ENCODE measurements around the gene ELAC2.
A peak's percentile ranks its signal among the peaks of the same experiment; 100 is the strongest.
"Not testable (repeated sequence)": the region's sequence is repeated elsewhere in the genome, so short reads cannot be mapped to it uniquely, and the experiment has no call there.

ELAC2 gene

DNA sequence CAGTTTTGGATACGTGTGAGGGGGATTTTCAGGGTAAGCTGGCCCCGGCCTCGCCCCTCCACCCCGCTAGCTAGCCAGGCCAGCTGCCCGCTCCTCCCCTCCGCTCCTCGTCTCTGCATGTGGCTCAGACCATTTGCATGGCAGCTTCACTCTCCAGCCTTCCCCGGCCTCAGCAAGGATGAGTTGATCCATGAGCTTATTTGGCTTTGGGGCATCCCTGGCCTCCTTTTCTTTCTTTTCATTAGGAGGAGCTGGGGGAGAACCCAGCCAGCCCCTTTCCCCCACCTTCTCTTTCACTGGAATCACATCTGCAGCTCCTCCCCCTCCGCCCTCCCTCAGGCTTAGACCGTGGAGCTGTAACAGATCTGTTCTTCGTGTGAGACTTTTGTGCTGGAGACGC is 30.7 kb downstream of the ELAC2 start:
- no peak for DNase-seq

DNA sequence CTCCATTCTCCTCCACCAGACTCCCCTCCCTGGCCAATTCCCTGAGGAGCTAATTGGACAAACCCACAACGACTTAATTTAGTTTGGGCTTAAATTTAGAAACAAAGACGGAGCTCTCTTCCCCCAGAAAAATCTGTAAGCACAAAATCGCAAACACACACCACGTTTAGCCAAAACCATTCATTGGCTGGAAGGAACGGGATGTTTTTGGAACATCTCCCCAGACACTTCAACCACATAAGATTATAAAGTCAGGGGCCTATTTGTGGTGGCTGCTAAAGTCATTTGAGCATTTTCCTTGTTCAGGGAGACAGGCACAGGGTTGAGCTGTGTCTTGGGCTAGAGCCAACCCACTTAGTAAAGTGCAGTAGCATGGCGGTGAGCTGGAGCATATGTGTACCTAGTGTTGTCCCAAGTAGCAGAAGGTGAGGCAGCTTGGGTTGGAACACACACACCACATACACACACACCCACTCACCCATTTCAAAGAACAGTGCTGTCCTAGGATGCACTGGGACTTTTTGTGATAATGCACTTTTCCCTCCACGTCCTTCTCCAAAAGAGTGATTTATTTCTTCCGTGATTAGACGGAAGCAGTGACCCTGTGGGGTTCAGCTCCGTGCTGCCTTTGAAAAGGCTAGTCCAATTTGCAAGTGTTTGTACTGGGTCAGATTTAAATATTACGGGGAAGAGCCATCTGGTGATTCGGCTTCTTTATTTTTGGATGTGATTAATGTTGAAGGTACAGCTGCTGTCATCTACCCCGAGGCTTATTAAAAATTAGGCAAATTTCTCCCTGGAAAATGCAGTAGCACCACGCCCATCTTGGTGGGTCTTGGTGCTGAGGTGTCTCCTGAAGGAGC is 32.2 kb downstream of the ELAC2 start:
- DNase-seq: no peak

DNA sequence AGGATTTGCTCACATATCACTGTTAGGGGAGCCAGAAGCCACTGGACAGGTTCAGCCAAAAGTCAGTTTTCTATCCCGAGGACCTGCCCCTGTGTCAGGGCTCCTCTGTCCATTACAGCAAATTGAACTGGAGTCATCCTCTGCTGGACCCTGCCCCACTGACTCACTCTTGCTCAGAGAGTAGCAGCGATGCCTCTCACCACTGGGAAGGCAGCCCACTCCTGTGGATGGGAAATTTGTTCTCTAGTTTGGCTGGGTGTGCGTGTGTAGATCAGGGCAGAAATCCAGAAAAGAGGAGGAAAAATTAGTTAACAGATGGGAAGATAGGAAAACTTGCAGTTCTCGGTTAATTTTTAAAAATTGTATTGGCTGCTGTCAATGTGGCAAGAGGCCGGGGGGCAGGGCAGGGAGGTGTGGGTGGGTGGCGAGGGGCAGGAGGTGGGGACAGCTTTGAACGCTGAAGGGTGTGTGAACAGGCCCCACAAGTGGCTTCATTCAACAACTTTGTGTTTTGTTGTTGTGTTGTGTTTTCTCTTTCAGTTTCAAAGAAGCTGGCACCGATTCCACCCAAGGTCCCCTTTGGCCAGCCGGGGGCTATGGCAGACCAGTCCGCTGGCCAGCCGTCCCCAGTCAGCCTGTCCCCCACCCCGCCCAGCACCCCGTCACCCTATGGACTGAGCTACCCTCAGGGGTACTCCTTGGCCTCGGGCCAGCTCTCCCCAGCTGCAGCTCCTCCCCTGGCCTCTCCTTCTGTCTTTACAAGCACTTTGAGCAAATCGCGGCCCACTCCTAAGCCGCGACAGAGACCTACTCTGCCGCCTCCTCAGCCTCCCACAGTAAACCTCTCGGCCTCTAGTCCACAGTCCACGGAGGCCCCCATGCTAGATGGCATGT is 33.6 kb downstream of the ELAC2 start:
- no peak for DNase-seq

DNA sequence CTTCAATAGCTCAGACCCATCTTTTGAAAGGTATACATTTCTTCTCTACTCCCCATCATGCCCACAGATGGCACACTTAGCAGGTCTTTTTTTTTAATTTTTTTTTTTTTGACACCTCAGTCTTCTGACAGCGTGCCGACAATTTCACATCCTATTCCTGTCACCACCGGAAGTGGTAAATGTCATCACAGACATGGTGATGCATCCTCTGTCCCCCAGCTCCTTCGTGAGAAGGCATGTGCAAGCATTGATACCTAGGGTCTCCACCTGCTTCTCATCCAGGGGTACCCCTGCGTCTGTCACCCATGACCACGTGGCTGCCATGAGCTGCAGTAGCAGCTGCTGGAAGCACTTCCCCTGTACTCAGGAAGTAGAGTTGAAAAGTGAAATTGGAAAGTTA is 35.6 kb downstream of the ELAC2 start:
- peak; percentile 19 to 42 for DNase-seq

DNA sequence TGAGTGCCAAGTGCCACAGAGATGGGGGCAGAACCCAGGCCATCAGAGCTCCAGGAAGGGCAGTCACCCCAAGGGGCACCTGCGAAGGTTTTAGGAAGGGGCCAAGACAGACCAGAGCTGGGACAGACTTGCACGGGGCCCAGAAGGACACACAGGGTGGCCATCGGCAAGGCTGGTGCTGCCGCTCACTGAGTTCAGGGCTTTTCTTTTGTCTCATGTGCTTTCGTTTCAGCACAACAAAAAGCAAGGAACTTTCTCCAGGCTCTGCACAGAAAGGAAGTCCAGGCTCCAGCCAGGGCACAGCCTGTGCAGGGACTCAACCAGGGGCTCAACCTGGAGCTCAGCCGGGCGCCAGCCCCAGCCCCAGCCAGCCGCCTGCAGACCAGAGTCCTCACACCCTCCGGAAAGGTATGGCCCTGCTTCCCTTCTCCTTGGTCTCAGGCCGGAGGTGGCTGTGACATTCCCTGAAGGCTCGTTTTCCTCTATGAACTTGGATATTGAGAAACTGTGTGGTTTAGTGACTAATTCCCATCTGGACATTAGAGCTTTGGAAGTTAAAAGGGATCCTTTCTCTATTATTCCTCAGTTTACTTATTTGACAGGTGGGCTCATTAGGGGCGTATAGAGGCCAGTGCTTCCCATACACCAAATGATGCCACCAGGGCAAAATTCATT is 37.9 kb downstream of the ELAC2 start:
- DNase-seq: no peak

DNA sequence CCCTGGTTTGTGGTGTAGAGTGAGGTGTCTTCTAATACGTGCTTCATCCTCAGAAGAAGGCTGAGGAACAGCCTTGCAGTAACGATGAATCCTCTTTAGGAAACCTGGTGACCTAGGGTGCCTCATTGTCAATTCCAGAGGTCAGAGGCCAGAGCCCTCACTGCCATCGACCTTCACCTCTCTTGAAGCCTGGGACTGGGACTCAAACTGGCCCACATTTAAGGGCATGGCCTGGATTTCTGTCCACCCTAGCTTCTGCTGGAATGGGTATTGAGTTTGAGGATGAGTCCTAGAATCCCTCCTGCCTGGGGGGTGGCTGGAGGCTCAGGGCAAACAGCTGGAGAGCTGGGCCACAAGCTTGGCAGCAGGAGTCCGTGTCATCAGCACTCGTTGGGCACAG is 38.6 kb downstream of the ELAC2 start:
- DNase-seq: no peak

DNA sequence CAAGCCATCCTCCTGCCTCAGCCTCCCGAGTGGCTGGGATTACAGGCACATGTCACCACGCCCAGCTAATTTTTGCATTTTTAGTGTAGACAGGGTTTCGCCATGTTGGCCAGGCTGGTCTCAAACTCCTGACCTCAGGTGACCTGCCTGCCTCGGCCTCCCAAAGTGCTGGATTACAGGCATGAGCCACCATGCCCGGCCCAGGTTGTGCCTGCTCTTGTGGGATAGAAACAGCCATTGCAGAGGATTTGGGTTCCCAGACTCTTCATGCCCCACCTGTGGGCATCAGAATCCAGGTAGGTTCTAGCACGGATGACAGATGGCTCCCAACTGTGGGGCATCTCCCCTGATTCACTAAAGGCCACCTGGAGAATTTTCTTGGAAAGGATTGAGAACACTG is 39.0 kb downstream of the ELAC2 start:
- DNase-seq: not testable (repeated sequence)

DNA sequence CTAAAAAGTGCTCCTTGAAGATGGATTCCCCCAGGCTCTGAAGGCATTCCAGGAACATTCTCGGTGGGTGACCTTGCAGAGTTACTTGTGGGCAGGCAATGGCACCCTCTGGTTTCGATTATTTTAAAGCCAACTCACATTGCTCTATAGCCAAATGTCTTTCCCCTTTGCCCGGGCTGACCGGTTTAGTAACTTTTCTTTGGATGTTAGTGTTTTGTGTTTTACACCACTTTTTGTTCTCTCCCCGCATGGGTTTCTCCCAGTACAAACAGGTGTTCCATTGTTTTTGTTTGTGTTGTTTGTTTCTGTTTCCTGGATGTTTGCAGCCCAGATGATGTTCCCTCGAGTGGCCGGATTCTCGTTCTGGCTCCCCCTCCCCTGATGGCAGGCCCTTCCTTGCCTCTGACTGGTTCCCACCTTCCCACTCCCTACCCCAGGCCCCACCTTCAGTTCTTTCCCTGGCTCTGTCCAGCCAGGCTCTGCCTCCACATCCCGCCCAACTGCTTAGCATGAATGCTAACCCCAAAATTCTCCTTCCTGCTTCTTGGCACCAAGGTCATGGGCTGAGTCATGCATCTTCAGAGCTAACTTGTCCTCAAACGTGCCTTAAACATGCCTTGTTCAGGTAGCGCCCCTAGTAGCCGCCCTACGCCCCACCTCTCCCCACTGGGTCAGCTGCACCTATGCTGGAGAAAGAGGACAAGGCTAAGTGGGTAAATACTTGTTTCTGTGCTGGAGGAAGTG is 40.6 kb downstream of the ELAC2 start:
- DNase-seq: no peak

DNA sequence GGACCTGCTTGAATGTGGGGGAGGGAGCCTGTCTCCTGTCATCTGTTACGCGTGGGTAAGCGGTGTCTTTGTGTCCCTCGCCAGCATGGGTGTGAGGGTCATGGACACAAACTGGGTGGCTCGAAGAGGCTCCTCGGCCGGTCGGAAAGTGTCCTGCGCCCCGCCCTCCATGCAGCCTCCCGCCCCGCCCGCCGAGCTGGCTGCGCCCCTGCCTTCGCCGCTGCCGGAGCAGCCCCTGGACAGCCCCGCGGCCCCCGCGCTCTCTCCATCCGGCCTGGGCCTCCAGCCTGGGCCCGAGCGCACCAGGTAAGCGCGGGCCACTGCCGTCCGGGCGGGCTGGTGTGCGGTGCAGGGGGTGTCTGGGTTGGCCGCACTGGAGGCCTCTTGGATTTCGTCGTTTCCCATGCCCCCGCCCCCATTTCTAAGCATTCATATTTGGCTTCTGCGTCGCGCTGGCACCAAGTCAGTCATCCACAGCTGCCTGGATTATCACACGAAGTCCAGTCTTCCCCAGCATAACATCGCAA is 43.8 kb downstream of the ELAC2 start:
- DNase-seq: no peak

DNA sequence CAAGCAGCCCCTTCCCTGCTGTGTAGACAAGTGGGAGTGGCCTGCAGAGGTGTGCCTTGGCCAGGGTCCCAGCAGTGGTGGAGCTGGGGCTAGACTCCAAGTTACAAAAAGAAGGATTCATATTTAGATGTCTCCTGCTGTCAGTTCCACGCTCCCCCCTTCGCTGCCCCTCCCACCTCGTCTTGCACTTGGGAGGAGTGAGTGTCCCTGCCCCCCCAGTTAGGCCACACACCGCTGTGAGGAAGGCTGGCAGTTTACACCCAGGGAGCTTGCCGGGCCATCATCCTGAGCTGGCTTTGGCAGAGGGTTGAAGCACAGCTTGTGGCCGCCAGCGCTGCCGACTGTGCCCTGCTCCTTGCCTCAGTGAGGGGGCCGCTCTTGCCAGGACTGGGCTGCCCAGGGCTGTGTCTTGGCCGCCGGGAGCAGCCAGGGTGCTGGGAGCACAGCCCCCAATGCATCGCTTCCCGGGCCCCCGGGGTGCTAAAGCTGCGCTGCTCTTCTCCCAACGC is 44.3 kb downstream of the ELAC2 start:
- no peak for DNase-seq

DNA sequence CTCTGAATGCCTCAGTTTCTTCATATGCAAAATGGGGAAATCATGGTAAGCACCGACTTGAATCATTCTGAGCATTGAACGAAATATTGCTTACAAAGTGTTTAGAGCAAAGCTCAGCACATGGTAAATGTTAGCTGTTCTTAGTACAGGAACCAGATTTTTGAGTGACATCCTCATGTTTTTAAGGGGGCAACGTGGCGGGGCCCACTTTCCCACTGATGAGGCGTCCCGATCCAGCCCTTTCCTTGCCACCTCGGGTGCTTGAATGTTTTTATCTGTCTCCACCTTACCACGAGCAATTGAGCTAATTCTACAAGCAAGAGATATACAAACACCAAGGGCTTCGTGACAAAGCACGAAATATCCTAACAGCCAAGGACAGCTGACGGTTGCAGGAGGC is 49.9 kb downstream of the ELAC2 start:
- no peak for DNase-seq

DNA sequence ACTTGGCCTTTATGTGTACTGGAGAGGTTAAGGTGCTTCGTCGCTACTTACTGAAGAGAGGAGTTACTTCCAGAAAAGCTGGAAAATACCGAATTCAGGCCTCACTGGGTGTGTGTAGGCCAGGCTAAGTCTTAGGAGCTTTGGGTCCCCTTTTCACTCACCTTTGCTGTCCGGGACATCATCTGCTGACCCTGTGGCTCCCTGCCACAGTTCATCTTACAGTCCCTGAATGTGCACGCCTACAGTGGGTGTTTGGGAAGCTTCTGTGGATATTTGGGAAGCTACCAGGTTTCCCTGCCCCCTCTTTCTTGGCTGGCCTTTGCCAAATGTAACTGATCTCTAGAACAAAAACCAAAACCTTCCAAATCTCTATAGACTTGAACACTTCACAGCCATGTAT is 51.4 kb downstream of the ELAC2 start:
- DNase-seq: no peak

DNA sequence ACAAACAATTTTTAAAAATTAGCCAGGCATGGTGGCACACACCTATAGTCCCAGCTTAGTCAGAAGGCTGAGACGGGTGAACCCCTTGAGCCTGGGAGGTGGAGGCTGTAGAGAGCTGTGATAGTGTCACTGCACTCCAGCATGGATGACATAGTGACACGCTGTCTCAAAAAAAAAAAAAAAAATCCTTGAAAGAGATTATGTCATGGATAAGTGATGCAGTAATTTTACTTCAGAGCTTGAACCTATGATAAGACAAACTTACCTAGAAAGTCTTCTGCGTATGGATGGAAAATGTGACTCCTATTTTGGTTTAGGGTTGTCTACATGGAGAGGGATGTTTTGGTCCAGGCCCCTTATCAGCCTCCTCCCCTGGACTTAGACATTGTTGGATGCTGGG is 51.8 kb downstream of the ELAC2 start:
- no peak for DNase-seq

DNA sequence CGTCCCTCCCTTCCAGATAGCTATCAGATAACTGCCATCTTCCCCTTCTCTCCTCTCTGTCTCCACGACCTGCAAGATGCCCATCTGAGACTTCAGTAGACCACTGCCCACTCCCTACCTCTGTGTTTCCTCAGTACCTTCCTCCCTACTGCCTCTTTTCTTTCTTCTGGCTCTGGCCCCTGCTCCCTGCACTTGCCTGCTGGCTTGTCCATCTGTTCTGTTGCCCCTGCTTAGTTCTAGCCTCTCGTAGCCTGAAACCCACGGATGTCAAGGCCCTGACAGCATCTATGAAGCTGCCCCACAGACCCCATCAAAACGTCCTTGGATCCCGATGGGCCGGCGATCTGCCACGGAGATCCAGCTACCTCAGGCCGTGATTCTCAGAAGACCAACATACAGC is 53.0 kb downstream of the ELAC2 start:
- no peak for DNase-seq

DNA sequence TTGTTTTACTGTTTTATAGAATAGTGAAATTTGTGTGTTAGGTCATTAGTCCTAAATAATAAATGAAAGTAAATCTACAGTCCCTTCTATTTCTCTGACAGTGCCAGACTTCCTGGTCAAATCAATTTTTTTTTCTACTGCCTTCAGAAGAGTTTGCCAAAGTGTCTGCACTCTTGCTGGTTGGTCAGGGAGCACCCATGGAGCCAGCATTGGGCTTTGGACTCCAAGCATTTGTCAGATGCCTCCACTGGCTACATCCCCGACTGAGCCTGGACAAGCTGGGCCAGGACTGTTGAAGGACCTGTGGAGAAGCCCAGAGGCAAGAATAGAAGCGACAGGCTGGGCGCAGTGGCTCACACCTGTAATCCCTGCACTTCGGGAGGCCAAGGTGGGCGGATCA is 53.7 kb downstream of the ELAC2 start:
- no peak for DNase-seq

DNA sequence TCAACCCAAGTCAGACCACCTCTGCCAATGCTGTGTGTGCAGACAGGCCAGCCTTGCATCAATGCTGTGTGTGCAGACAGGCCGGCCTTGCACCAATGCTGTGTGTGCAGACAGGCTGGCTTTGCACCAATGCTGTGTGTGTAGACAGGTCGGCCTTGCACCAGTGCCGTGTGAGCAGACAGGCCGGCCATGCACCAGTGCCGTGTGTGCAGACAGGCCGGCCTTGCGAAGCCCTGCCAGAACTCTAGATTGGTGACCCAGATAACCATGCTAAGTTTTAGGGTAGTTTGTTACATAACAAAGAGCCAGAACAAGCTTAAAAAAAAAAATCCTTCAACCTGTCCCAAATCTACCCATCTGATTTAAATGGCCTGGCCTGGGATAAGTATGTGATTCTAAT is 54.3 kb downstream of the ELAC2 start:
- no peak for DNase-seq

DNA sequence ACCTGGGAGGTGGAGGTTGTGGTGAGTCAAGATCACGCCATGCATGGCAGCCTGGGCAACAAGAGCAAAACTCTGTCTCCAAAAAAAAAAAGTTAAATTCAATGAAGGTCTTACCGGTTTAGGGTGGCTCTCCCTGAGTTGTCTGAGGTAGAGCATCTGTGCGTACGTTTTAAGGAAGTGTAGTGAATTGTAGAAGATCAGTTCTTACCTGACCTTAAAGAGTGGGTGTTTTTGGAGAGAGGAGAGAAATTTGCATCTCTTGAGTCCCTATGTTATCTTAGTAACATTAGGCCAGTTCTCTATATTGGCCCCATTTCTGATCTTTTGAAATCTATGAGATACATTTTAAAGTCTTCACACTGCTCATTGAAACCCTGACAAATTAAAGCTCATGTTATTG is 56.2 kb downstream of the ELAC2 start:
- DNase-seq: no peak

DNA sequence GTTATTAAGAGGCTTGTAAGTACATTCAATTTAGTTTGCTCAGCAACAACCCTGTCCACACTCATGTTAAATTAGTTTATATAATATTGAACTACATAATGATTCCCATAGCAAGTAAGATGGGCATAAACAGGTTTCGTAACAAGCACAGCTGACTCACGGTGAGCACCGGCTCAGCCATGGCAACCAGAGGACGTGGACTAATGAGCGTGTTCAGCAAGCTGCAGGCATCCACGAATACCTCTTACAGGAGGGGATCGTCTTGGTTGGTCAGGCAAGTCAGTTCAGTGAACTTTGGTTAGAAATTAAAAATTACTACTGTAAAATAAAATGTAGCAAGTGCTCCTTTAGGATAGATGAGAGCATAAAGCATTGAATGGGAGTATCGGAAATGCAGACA is 58.4 kb downstream of the ELAC2 start:
- no peak for DNase-seq

DNA sequence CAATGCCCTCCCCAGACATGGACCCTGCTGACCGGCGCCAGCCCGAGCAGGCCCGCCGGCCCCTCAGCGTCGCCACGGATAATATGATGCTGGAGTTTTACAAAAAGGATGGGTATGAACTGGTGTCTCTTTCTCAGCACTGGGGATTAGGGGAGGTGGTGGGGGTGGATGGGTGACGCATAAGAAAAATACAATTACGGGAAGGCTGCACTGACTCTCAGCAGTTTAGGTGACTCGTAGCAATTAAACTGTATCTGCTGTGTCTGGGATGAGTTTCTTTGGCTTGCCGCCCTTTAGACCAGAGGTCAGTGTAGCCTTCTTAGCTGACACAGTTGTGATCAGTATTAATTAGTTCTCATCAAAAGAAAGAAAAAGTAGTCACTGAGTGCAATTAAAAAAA is 59.0 kb downstream of the ELAC2 start:
- no peak for DNase-seq

DNA sequence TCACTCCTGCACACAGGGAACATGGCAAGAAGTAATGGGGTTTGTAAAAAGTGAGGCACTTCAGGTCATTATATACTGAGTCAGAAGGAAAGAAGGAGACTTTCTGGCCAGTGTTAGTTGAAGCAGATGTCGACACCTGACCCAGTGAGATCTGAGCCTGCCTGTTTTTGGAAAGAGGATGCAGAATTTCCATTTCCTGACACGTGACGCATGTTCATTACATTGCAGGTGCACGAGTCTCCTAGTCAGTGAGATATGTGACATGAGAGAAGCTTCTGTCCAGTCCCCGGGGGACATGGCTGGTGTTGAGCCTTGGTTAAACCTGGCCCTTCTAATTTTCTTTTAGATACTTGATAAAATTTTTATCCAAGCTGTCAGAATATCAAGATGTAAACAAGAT is 62.3 kb downstream of the ELAC2 start:
- no peak for DNase-seq

DNA sequence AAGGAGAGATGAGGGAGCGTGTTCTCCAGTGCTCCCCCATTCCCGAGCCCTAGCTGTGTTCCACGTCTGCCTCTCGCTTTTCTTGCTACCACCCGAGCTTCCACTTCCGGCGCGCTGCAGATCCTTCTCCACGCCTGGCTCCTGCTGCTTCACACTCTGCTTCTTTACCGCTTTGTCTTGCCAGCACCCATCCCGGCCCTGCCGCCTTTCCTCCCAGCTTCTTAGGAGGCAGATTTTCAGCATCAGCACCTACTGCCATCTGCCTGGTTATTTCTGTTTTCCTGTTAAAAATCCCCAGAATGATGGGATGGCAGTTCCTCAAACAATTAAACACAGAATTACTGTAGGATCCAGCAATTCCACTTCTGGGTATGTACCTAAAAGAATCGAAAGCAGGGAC is 64.7 kb downstream of the ELAC2 start:
- DNase-seq: no peak

DNA sequence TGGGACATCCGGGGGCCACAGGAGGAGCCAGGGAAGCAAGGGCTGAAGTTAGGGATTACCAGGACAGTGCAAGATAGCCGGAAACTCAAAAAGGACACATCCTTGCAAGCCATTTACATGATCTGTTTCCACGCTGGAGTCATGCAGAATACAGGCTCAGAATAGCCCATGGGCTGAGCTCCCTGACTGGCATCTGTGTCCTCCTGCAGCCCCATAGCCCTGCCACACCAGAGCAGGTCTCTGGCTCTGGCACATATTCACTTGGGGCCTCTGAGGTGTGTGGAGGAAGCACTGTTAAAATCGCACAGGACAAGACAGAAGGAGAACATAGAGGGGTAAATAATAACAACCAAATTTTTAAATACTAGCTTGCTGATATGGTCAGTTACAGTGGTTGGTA is 65.8 kb downstream of the ELAC2 start:
- no peak for DNase-seq

Measured in CD4-positive, alpha-beta T cell treated with Interleukin-1 beta for 1 hour (primary cell).